Stimulated activated naive CD8-positive, alpha-beta T cell treated with anti-CD3 and anti-CD28 coated beads, Interleukin-15, Interleukin-2, amounts not matched to agents 100 ng/mL and 50 ng/mL, for 24 hours (primary cell): ENCODE data around the gene GRM1.

ENCODE experiments used
- H3K27ac Mint-ChIP-seq: one replicate; pipeline ENCODE4 v1.8.0; 2021; ENCODE audit warnings: mild to moderate bottlenecking, mixed read lengths
- H3K27me3 Mint-ChIP-seq: one replicate; pipeline ENCODE4 v1.8.0; 2021; ENCODE audit warnings: mixed read lengths
- H3K36me3 Mint-ChIP-seq: one replicate; pipeline ENCODE4 v1.8.0; 2021; ENCODE audit warnings: low read depth, mixed read lengths
- H3K4me1 Mint-ChIP-seq: one replicate; pipeline ENCODE4 v1.8.0; 2021; ENCODE audit warnings: low read depth, mixed read lengths
- H3K4me3 Mint-ChIP-seq: one replicate; pipeline ENCODE4 v1.8.0; 2021; ENCODE audit warnings: mild to moderate bottlenecking, mixed read lengths
- H3K9me3 Mint-ChIP-seq: one replicate; pipeline ENCODE4 v1.8.0; 2021; ENCODE audit warnings: mixed read lengths

GRM1 gene

GRCh38 chr6:146066506-146066905 lies 37.6 kb downstream of the GRM1 start:
- no peaks in the 10 kb centered on the region for H3K4me1 Mint-ChIP-seq
- no peaks in the 10 kb centered on the region for H3K36me3 Mint-ChIP-seq
- H3K27ac Mint-ChIP-seq, result no peak overlapping the region
- no peaks in the 10 kb centered on the region for H3K27me3 Mint-ChIP-seq
- H3K9me3 Mint-ChIP-seq, result no peaks in the 10 kb centered on the region
- H3K4me3 Mint-ChIP-seq, result no peak overlapping the region

DNA sequence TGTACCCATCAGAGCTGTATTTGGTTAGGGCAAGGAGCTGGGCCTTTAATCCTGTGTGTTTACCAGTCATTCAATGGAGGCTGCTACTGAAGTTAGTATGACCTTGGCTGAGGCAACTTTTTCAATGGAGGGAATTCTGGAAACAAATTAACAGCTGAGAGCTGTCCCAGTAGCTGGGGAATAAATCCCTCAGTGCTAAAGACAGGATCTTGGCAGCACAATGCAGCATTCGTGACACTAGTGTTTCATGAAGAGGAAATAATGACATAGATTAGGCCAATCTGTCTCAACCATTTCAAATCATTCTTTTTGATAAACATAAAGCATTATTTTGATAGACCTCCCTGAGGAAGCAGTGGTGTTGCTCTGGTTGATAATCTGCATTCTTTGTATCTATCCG lies 42.9 kb downstream of the GRM1 start:
- no peaks in the 10 kb centered on the region for H3K9me3 Mint-ChIP-seq
- H3K4me1 Mint-ChIP-seq, result no peaks in the 10 kb centered on the region
- H3K36me3 Mint-ChIP-seq, result no peaks in the 10 kb centered on the region
- no peak overlapping the region for H3K27ac Mint-ChIP-seq
- H3K27me3 Mint-ChIP-seq, result no peaks in the 10 kb centered on the region
- H3K4me3 Mint-ChIP-seq, result no peak overlapping the region

DNA sequence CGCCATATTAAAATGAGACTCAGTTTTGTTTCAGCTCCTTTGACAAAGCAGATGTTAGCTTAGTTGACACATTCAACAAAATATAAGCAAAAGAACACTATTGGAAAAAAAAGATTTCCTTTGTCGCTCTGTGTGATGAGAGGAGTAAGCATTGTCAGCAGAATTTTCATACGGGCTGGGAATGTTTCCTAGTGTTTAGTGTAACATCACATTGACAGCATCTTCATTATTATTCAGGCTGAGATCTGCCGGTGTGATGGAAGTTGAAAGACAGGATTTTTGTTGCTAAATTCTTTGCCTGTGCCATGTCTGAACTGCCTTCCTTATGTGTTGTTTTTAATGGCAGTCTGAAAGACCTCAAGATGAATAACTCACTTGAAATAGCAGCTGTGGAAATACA lies 49.1 kb downstream of the GRM1 start:
- Mint-ChIP-seq H3K4me3 (no peak overlapping the region), H3K9me3 (no peaks in the 10 kb centered on the region), H3K27ac (no peak overlapping the region), H3K27me3 (no peaks in the 10 kb centered on the region), H3K4me1 (no peaks in the 10 kb centered on the region), H3K36me3 (no peaks in the 10 kb centered on the region)

GRCh38 chr6:146087386-146087785 lies 58.5 kb downstream of the GRM1 start:
- Mint-ChIP-seq H3K4me1 (no peaks in the 10 kb centered on the region), H3K27me3 (peaks cover 7% of the 10 kb centered on the region), H3K27ac (no peak overlapping the region)

DNA sequence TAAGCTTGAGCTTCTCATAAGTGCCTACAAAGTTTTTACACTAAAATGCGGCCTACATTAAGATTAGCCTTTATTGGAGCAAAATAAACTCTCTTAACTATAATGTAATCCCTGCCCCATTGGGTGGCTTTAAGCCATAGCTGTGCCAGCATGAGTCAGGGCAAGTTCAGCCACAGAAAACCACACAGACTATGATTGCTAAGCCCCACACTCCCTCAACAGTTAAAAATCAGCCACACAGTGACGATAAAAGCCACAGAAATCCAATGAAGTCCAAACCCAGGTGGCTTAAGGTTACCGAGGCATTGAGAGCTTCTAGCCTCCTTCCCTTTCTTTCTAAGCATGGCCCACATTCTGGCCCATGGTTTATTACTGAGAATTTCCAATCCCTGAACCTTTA lies 61.6 kb downstream of the GRM1 start:
- Mint-ChIP-seq H3K4me3 (no peak overlapping the region), H3K27me3 (no peaks in the 10 kb centered on the region)

More at GRCh38 chr6:146087386-146087785, 58.5 kb downstream of the GRM1 start:
- H3K36me3 Mint-ChIP-seq, result no peaks in the 10 kb centered on the region
- H3K9me3 Mint-ChIP-seq, result no peaks in the 10 kb centered on the region
- H3K4me3 Mint-ChIP-seq, result no peak overlapping the region

GRCh38 chr6:146092961-146093686 lies 64.3 kb downstream of the GRM1 start:
- Mint-ChIP-seq H3K4me3 (no peak overlapping the region), H3K9me3 (no peaks in the 10 kb centered on the region), H3K36me3 (no peaks in the 10 kb centered on the region), H3K27me3 (no peaks in the 10 kb centered on the region), H3K4me1 (no peaks in the 10 kb centered on the region), H3K27ac (no peak overlapping the region)

More for the DNA sequence above, 61.6 kb downstream of the GRM1 start:
- H3K36me3 Mint-ChIP-seq, result no peaks in the 10 kb centered on the region
- H3K9me3 Mint-ChIP-seq, result no peaks in the 10 kb centered on the region
- no peak overlapping the region for H3K27ac Mint-ChIP-seq
- H3K4me1 Mint-ChIP-seq, result no peaks in the 10 kb centered on the region

DNA sequence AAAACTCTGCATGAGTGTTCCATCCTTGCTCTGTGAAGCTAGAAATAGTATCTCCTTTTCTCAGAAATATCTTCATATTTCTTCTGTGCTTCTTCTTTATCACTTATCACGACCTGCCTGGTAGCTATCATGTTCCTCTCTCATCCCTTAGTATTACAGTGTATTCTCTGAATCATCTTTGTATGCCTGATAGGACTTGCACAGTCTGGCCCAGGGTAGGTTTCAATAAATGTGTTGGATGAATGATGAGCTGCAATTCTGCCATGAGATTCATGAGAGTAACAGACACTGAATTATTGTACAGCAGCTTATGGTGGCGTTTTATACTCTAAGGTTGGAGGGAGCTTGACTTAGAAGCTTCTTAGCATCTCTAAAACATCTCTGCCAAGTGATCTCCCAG lies 66.6 kb downstream of the GRM1 start:
- no peaks in the 10 kb centered on the region for H3K9me3 Mint-ChIP-seq
- no peaks in the 10 kb centered on the region for H3K36me3 Mint-ChIP-seq
- H3K4me1 Mint-ChIP-seq, result no peaks in the 10 kb centered on the region
- H3K4me3 Mint-ChIP-seq, result no peak overlapping the region
- no peaks in the 10 kb centered on the region for H3K27me3 Mint-ChIP-seq
- H3K27ac Mint-ChIP-seq, result no peak overlapping the region

- Mint-ChIP-seq H3K27me3 (no peaks in the 10 kb centered on the region), H3K27ac (no peak overlapping the region), H3K9me3 (no peaks in the 10 kb centered on the region), H3K4me3 (no peak overlapping the region), H3K4me1 (no peaks in the 10 kb centered on the region), H3K36me3 (no peaks in the 10 kb centered on the region)
Observed at GRCh38 chr6:146097586-146097985, 68.7 kb downstream of the GRM1 start.

DNA sequence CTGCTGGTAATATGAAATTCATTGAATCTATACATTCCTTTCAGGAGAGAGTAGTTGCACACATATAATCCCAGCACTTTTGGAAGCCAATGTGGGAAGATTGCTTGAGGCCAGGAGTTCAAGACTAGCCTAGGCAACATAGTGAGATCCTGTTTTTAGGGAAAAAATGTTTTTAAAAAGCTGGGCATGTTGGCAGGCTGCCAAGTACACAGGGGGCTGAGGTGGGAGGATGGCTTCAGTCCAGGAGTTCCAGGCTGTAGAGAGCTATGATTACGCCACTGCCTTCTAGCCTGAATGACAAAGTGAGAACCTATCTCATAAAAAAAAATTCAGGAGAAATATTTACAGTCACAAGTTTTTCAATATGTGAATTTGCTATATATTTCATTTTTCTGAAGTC lies 71.9 kb downstream of the GRM1 start:
- H3K9me3 Mint-ChIP-seq, result no peaks in the 10 kb centered on the region
- H3K27ac Mint-ChIP-seq, result no peak overlapping the region
- H3K4me1 Mint-ChIP-seq, result no peaks in the 10 kb centered on the region
- no peak overlapping the region for H3K4me3 Mint-ChIP-seq
- H3K27me3 Mint-ChIP-seq, result peaks cover 3% of the 10 kb centered on the region
- H3K36me3 Mint-ChIP-seq, result no peaks in the 10 kb centered on the region

DNA sequence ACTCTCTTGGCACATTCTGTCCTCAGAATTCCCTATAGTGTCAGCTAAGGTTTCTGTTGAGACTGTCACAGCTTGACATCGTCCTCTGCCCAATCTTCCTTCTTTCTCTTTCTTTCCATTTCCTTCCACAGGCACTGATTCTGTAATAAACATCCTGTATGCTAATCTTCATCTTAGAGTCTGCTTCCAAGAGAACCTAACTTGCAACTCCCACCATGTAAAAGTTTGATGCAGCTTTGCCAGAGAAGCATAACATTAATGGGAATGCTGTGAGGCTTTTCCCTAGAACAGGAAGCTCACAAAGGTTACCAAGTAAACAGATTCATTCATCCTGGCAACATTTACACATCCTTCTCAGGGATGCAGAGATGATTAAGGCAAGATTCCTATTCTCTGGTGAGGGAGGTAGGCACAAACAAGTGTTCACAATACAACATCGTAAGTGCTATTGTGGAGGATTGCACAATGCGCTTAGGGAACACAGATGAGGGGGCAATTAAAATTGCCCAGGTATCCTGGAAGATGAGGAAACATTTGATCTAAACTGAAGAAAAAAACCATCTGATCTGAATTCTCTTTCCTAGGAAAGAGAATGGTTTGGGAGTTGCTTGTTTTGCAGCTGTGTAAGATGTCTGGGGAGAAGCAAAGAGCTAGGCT lies 74.7 kb downstream of the GRM1 start:
- Mint-ChIP-seq H3K27me3 (peaks cover 3% of the 10 kb centered on the region), H3K9me3 (peaks cover 6% of the 10 kb centered on the region), H3K27ac (no peak overlapping the region), H3K4me1 (no peaks in the 10 kb centered on the region), H3K36me3 (no peaks in the 10 kb centered on the region), H3K4me3 (no peak overlapping the region)

- no peak overlapping the region for H3K27ac Mint-ChIP-seq
- H3K27me3 Mint-ChIP-seq, result peaks cover 3% of the 10 kb centered on the region
- H3K36me3 Mint-ChIP-seq, result no peaks in the 10 kb centered on the region
- no peak overlapping the region for H3K4me3 Mint-ChIP-seq
- peaks cover 19% of the 10 kb centered on the region for H3K9me3 Mint-ChIP-seq
- no peaks in the 10 kb centered on the region for H3K4me1 Mint-ChIP-seq
Observed at GRCh38 chr6:146106532-146106931, 77.7 kb downstream of the GRM1 start.

DNA sequence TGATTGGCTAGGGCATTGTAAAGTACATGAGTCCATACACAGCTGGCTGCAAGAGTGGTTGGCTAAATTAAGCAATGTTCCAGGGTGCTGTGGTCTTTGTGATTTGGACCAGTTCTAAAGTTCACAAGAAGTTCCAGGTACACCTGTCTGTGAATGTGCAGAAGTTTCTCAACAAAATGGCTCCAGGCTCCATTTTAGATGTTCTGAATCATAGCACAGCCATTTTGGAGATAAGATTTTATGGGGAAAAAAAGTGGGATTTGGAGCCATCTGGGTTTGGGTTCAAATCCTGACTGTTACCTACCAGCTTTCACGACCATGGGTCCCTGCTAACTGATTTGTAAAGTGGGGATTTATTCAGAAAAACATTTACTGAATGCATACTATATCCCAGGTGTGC lies 82.1 kb downstream of the GRM1 start:
- H3K4me1 Mint-ChIP-seq, result no peaks in the 10 kb centered on the region
- no peak overlapping the region for H3K4me3 Mint-ChIP-seq
- no peaks in the 10 kb centered on the region for H3K27me3 Mint-ChIP-seq
- no peak overlapping the region for H3K27ac Mint-ChIP-seq
- peaks cover 19% of the 10 kb centered on the region for H3K9me3 Mint-ChIP-seq
- no peaks in the 10 kb centered on the region for H3K36me3 Mint-ChIP-seq

GRCh38 chr6:146111881-146112450 lies 83.1 kb downstream of the GRM1 start:
- Mint-ChIP-seq H3K27me3 (no peaks in the 10 kb centered on the region), H3K4me3 (no peak overlapping the region), H3K4me1 (no peaks in the 10 kb centered on the region), H3K9me3 (peaks cover 19% of the 10 kb centered on the region), H3K36me3 (no peaks in the 10 kb centered on the region), H3K27ac (no peak overlapping the region)

- H3K9me3 Mint-ChIP-seq, result peaks cover 17% of the 10 kb centered on the region
- H3K27ac Mint-ChIP-seq, result no peak overlapping the region
- H3K4me3 Mint-ChIP-seq, result no peak overlapping the region
- no peaks in the 10 kb centered on the region for H3K36me3 Mint-ChIP-seq
- no peaks in the 10 kb centered on the region for H3K4me1 Mint-ChIP-seq
- H3K27me3 Mint-ChIP-seq, result no peaks in the 10 kb centered on the region
Observed at GRCh38 chr6:146113084-146113623, 84.3 kb downstream of the GRM1 start.

DNA sequence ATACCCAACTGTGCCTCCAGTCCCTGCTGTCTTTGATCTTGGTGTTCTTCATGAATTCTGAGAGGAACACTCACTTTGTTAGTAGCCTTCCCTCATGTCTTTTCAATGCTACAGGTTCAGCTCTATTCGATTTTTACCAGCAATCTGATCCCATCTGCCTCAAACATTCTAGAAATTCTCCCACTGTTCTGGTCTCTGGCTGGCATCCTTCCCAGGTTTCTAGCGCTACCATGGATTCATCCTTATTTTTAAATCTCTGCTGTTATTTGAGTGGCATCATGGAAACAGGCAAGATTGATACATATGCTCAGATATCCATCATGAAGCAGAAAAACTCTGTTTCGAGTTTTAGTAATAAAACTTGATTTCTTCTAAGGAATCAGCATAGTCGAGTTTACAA lies 94.8 kb downstream of the GRM1 start:
- no peaks in the 10 kb centered on the region for H3K36me3 Mint-ChIP-seq
- H3K4me1 Mint-ChIP-seq, result no peaks in the 10 kb centered on the region
- no peak overlapping the region for H3K4me3 Mint-ChIP-seq
- H3K9me3 Mint-ChIP-seq, result no peaks in the 10 kb centered on the region
- no peaks in the 10 kb centered on the region for H3K27me3 Mint-ChIP-seq
- H3K27ac Mint-ChIP-seq, result no peak overlapping the region
